ENCODE data around the gene GFI1B. TPM values are rescaled to one million over a fixed set of nuclear protein-coding genes. Genes with fewer than 3 reads are reported as not detected.
A peak's percentile ranks its signal among the peaks of the same experiment; 100 is the strongest.
"Not testable (repeated sequence)": the region's sequence is repeated elsewhere in the genome, so short reads cannot be mapped to it uniquely, and the experiment has no call there.

GFI1B gene
- total and polyA plus RNA-seq, 2 experiments from 2014 or later, result 0.10 TPM; not detected in 1

DNA sequence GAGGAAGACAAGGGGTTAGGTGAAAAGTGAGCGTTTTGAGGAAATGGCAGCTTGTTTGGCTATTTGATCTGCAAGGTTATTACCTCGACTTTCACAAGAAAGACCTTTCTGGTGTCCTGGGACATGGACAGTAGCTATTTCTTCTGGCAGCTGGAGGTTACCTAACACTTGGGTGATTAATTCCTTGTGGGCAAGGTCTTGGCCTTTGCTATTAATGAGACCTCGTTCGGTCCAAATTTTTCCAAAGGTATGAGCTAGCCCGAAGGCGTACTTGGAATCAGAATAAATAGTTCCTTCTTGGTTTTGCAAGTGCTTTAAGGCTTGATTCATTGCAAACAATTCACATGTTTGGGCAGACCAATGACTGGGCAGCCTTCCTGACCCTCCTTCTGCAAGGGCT is 57.2 kb downstream of the GFI1B start:
- no peak overlapping the region for H3K4me3 ChIP-seq
- H3K4me1 ChIP-seq (ENCODE audit: insufficient read depth), result peaks cover 13% of the 10 kb centered on the region
- H3K4me2 ChIP-seq, result no peak overlapping the region
- H3K79me2 ChIP-seq, result peaks cover 93% of the 10 kb centered on the region
- peaks cover 16% of the 10 kb centered on the region for H4K20me1 ChIP-seq (ENCODE audit: insufficient read depth, poor library complexity, severe bottlenecking)
- WGBS (ENCODE audit: low lambda C conversion rate, missing lambda C conversion rate), result 88% methylated on average over 6 of the region's 6 CpGs
- no peaks in the 10 kb centered on the region for H3K9me3 ChIP-seq (ENCODE audit: low read depth)
- no peaks in the 10 kb centered on the region for H3K9me2 ChIP-seq (replicated peaks; ENCODE audit: insufficient read depth)
- H3K27ac ChIP-seq, result no peak overlapping the region
- no peak for TF ChIP-seq EZH2 (IDR thresholded peaks at IDR 0.05; ENCODE audit: borderline replicate concordance)
- no peak for TF ChIP-seq EZH2phosphoT487 (IDR thresholded peaks at IDR 0.05; ENCODE audit: low read depth, severe bottlenecking, unreplicated experiment)
- TF ChIP-seq, protein P1, sequence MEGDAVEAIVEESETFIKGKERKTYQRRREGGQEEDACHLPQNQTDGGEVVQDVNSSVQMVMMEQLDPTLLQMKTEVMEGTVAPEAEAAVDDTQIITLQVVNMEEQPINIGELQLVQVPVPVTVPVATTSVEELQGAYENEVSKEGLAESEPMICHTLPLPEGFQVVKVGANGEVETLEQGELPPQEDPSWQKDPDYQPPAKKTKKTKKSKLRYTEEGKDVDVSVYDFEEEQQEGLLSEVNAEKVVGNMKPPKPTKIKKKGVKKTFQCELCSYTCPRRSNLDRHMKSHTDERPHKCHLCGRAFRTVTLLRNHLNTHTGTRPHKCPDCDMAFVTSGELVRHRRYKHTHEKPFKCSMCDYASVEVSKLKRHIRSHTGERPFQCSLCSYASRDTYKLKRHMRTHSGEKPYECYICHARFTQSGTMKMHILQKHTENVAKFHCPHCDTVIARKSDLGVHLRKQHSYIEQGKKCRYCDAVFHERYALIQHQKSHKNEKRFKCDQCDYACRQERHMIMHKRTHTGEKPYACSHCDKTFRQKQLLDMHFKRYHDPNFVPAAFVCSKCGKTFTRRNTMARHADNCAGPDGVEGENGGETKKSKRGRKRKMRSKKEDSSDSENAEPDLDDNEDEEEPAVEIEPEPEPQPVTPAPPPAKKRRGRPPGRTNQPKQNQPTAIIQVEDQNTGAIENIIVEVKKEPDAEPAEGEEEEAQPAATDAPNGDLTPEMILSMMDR (IDR thresholded peaks at IDR 0.05; ENCODE audit: poor library complexity), result no peak
- H3K27me3 ChIP-seq, result no peaks in the 10 kb centered on the region
- no peak overlapping the region for H2AFZ ChIP-seq
- no peak for DNase-seq (ENCODE audit: low spot score)
- H3K36me3 ChIP-seq (replicated peaks; ENCODE audit: insufficient read depth, low read depth), result no peaks in the 10 kb centered on the region

DNA sequence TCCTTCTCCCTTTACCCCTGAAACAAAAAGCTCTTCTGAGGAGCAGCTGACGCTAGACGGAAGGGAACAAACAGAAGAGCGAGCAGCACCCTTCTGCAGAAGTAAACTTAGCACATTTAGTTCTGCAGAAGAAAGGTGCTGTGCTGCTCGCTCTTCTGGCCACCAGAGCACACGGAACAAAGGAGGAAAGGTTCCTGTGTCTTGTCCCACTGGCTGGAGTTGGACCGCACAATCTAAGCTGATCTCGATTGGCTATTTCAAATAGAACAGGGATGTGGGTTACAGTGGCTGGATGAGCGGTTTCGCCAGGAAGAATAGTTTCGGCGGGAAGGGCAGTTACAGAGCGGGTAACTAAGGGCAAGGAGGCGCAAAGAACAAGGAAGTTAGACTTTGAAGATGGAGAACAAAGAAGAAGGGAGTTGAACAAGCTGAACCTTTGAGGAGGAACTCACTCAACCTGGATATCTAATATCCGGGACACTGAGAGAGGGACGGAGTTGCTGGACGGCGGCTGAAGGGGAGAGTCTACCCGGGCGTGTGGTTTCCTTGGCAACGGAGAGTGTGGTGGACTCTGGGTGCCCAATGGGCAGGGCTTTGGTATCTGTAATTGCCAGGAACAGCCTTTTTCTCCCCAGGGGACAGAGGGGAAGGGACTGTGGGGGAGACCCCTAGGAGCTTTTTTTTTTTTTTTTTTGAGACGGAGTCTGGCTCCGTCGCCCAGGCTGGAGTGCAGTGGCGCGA is 59.5 kb downstream of the GFI1B start:
- 97% methylated on average over 25 of the region's 25 CpGs for WGBS (ENCODE audit: low lambda C conversion rate, missing lambda C conversion rate)
- Histone ChIP-seq H3K4me1 (ENCODE audit: insufficient read depth) (no peaks in the 10 kb centered on the region), H3K27me3 (no peaks in the 10 kb centered on the region), H2AFZ (no peak overlapping the region), H3K79me2 (peaks cover 89% of the 10 kb centered on the region), H3K4me2 (no peak overlapping the region), H4K20me1 (ENCODE audit: insufficient read depth, poor library complexity, severe bottlenecking) (peaks cover 23% of the 10 kb centered on the region), H3K27ac (no peak overlapping the region), H3K9me2 (replicated peaks; ENCODE audit: insufficient read depth) (no peaks in the 10 kb centered on the region), H3K36me3 (replicated peaks; ENCODE audit: insufficient read depth, low read depth) (no peaks in the 10 kb centered on the region), H3K4me3 (no peak overlapping the region), H3K9me3 (ENCODE audit: low read depth) (no peaks in the 10 kb centered on the region)
- no peak for TF ChIP-seq EZH2phosphoT487 (IDR thresholded peaks at IDR 0.05; ENCODE audit: low read depth, severe bottlenecking, unreplicated experiment)
- no peak for TF ChIP-seq EZH2 (IDR thresholded peaks at IDR 0.05; ENCODE audit: borderline replicate concordance)
- TF ChIP-seq, protein P1 (IDR thresholded peaks at IDR 0.05; ENCODE audit: poor library complexity), result no peak
- no peak for DNase-seq (ENCODE audit: low spot score)

DNA sequence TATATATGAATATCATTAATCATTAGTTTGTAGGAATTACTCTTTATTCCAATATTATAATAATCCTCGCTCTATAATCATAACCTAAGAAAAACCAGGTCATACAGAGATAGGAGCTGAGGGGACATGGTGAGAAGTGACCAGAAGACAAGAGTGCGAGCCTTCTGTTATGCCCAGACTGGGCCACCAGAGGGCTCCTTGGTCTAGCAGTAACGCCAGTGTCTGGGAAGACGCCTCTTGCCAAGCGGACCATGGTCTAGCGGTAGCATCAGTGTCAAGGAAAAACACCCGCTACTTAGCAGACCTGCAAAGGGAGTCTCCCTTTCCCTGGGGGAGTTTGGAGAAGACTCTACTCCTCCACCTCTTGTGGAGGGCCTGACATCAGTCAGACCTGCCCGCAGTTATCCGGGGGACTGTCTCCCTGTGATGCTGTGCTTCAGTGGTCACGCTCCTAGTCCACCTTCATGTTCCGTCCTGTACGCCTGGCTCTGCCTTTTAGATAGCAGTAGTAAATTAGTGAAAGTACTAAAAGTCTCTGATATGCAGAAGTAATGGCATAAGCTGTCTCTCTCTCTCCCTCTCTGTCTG is 62.5 kb downstream of the GFI1B start:
- DNase-seq (ENCODE audit: low spot score), result peak; percentile 55
- not testable (repeated sequence) for H3K4me3 ChIP-seq

More for the DNA sequence above, 62.5 kb downstream of the GFI1B start:
- H3K79me2 ChIP-seq, result peaks cover 59% of the 10 kb centered on the region
- H3K27ac ChIP-seq; H3K9me2 ChIP-seq (replicated peaks; ENCODE audit: insufficient read depth); H3K4me2 ChIP-seq; H3K4me1 ChIP-seq (ENCODE audit: insufficient read depth); H3K36me3 ChIP-seq (replicated peaks; ENCODE audit: insufficient read depth, low read depth); H2AFZ ChIP-seq; H3K27me3 ChIP-seq; H3K9me3 ChIP-seq (ENCODE audit: low read depth): not testable (repeated sequence)
- H4K20me1 ChIP-seq (ENCODE audit: insufficient read depth, poor library complexity, severe bottlenecking), result peaks cover 14% of the 10 kb centered on the region
- WGBS (ENCODE audit: low lambda C conversion rate, missing lambda C conversion rate), result 97% methylated on average over 12 of the region's 12 CpGs
- TF ChIP-seq, protein P1 (IDR thresholded peaks at IDR 0.05; ENCODE audit: poor library complexity), result peak; percentile 55

Small RNAs within 50 kb of the gene (microRNA-seq; reads per million reads assigned to microRNA genes)
- gene MIR548AW, result not detected

Small RNAs within 50 kb of the gene (small RNA-seq; reads per million reads assigned to genes)
- not detected for gene AL593851.1
- gene MIR548AW, result 0.09 reads per million
- gene RNU7-21P, result not detected

Other genes with a start within 250 kb of the GFI1B start
- 0.40 and 1.8 TPM in 2 replicates for gene AK8, start 100.4 kb upstream of the GFI1B start, total RNA-seq
- gene AK8, start 100.4 kb upstream of the GFI1B start, polyA plus RNA-seq, result 2.6 and 4.5 TPM in 2 replicates
- 0.44 and 1.9 TPM in 2 replicates for gene SPACA9, start 99.8 kb upstream of the GFI1B start, total RNA-seq
- 3.3 and 5.6 TPM in 2 replicates for gene SPACA9, start 99.8 kb upstream of the GFI1B start, polyA plus RNA-seq
- gene TSC1, start 34.1 kb upstream of the GFI1B start, total RNA-seq, result 36.9 and 47.8 TPM in 2 replicates
- 19.5 and 22.7 TPM in 2 replicates for gene TSC1, start 34.1 kb upstream of the GFI1B start, polyA plus RNA-seq
- gene GTF3C5, start 52.3 kb downstream of the GFI1B start, total RNA-seq, result 45.0 and 52.5 TPM in 2 replicates
- gene GTF3C5, start 52.3 kb downstream of the GFI1B start, polyA plus RNA-seq, result 66.0 and 87.3 TPM in 2 replicates
- gene CEL, start 83.3 kb downstream of the GFI1B start, total RNA-seq, result 2.4 and 4.4 TPM in 2 replicates
- gene CEL, start 83.3 kb downstream of the GFI1B start, polyA plus RNA-seq, result 5.9 and 6.6 TPM in 2 replicates
- gene RALGDS, start 142.5 kb downstream of the GFI1B start, total RNA-seq, result 26.9 and 30.9 TPM in 2 replicates
- gene RALGDS, start 142.5 kb downstream of the GFI1B start, polyA plus RNA-seq, result 48.0 and 51.7 TPM in 2 replicates
- 10.1 and 15.5 TPM in 2 replicates for gene GBGT1, start 185.2 kb downstream of the GFI1B start, total RNA-seq
- 4.0 and 5.8 TPM in 2 replicates for gene GBGT1, start 185.2 kb downstream of the GFI1B start, polyA plus RNA-seq
- gene OBP2B, start 230.6 kb downstream of the GFI1B start, total RNA-seq, result not detected in 2 replicates
- gene OBP2B, start 230.6 kb downstream of the GFI1B start, polyA plus RNA-seq, result not detected in 2 replicates

Data from hepatocyte (in vitro differentiated cells).